Measurements from ENCODE around the gene MED15. TPM values are rescaled to one million over a fixed set of nuclear protein-coding genes. Genes with fewer than 3 reads are reported as not detected.

Gene MED15
- total RNA-seq, 4 donors from 2014 or later = 40.3 to 69.6 (median 49.2) TPM

GRCh38 chr22:20604776-20605221 is 97.4 kb downstream of the MED15 start:
- no peak for TF ChIP-seq CTCF (IDR thresholded peaks at IDR 0.05)
- no peak for TF ChIP-seq POLR2A (IDR thresholded peaks at IDR 0.05)
- WGBS, 2 donors = 85 to 87% methylated on average over 18 of the region's 18 CpGs
- no peak for DNase-seq (ENCODE audit: low spot score in 2 of 2)
- H3K4me3 ChIP-seq (ENCODE audit: low read depth, poor library complexity, severe bottlenecking) = no peak overlapping the region
- intact Hi-C loops (cut with DNase I; ENCODE audit: low total_unique reads) = loop anchor here (10.0 kb wide), 1 partner anchor 180 kb away; no protein-coding TSS in a partner anchor

GRCh38 chr22:20605328-20605727 is 97.9 kb downstream of the MED15 start:
- no peak overlapping the region for H3K4me3 ChIP-seq (ENCODE audit: low read depth, poor library complexity, severe bottlenecking)
- WGBS, 2 donors = 82 to 94% methylated on average over 3 to 6 of the region's 6 CpGs
- intact Hi-C loops (cut with DNase I; ENCODE audit: low total_unique reads) = loop anchor here (10.0 kb wide), 1 partner anchor 179 kb away; no protein-coding TSS in a partner anchor
- DNase-seq (ENCODE audit: low spot score in 2 of 2) = no peak
- TF ChIP-seq POLR2A (IDR thresholded peaks at IDR 0.05) = no peak

- no peak overlapping the region for H3K4me3 ChIP-seq (ENCODE audit: low read depth, poor library complexity, severe bottlenecking)
- no peak for TF ChIP-seq POLR2A (IDR thresholded peaks at IDR 0.05)
- intact Hi-C loops (cut with DNase I; ENCODE audit: low total_unique reads) = loop anchor here (10.0 kb wide), 1 partner anchor 179 kb away; no protein-coding TSS in a partner anchor
- DNase-seq (ENCODE audit: low spot score in 2 of 2) = peak in 1 of 2 donors; percentile 66
- WGBS, 2 donors = 29 to 43% methylated on average over 12 to 13 of the region's 13 CpGs
Measured at GRCh38 chr22:20606041-20606783, 98.8 kb downstream of the MED15 start.

- whole genome bisulfite sequencing, 2 donors = 72 to 77% methylated on average over 5 to 9 of the region's 9 CpGs
- no peak overlapping the region for H3K4me3 ChIP-seq (ENCODE audit: low read depth, poor library complexity, severe bottlenecking)
- intact Hi-C loops (cut with DNase I; ENCODE audit: low total_unique reads) = loop anchor here (10.0 kb wide), 1 partner anchor 178 kb away; no protein-coding TSS in a partner anchor
- no peak for DNase-seq (ENCODE audit: low spot score in 2 of 2)
- TF ChIP-seq CTCF (IDR thresholded peaks at IDR 0.05) = no peak
- TF ChIP-seq POLR2A (IDR thresholded peaks at IDR 0.05) = no peak
Measured at GRCh38 chr22:20606784-20607128, 99.3 kb downstream of the MED15 start.

- no peak overlapping the region for H3K4me3 ChIP-seq (ENCODE audit: low read depth, poor library complexity, severe bottlenecking)
- no peak for DNase-seq (ENCODE audit: low spot score in 2 of 2)
- WGBS, 2 donors = 52 to 56% methylated on average over 25 to 31 of the region's 31 CpGs
- TF ChIP-seq CTCF (IDR thresholded peaks at IDR 0.05) (no peak), POLR2A (IDR thresholded peaks at IDR 0.05) (no peak)
- intact Hi-C loops (cut with DNase I; ENCODE audit: low total_unique reads) = loop anchor here (10.0 kb wide), 1 partner anchor 177 kb away; no protein-coding TSS in a partner anchor
Measured at GRCh38 chr22:20607157-20607907, 99.9 kb downstream of the MED15 start.

GRCh38 chr22:20610243-20610686 is 102.9 kb downstream of the MED15 start:
- WGBS, 2 donors = 71 to 73% methylated on average over 8 of the region's 8 CpGs
- intact Hi-C loops (cut with DNase I; ENCODE audit: low total_unique reads) = no loop called here
- no peak overlapping the region for H3K4me3 ChIP-seq (ENCODE audit: low read depth, poor library complexity, severe bottlenecking)
- no peak for TF ChIP-seq POLR2A (IDR thresholded peaks at IDR 0.05)
- TF ChIP-seq CTCF (IDR thresholded peaks at IDR 0.05) = no peak
- DNase-seq (ENCODE audit: low spot score in 2 of 2) = no peak

Data from lower leg skin (tissue), 4 donors.